ENCODE results near the gene FABP1. TPM values are rescaled to one million over a fixed set of nuclear protein-coding genes. Genes with fewer than 3 reads are reported as not detected.

FABP1 gene
- total RNA-seq = 1 to 10 TPM in 2 of 7 donors, under 1 TPM in 1, not detected in 4; 0.50 to 1.9 (median 1.3) TPM
- polyA plus RNA-seq = under 1 TPM in 1 of 2 donors, not detected in 1; 0.46 TPM
- long read RNA-seq, donor 1 = 0 reads
- long read RNA-seq, donor 2 = 0 reads
- long read RNA-seq, donor 3 = 0 reads

- intact Hi-C loops (cut with DNase I) = no loop called here
- Histone ChIP-seq H3K4me3 (no peak within 1 kb of the TSS), H3K9me3 (no peaks in the 10 kb centered on the region), H3K27me3 (no peaks in the 10 kb centered on the region), H3K36me3 (no peaks in the 10 kb centered on the region), H3K27ac (no peak within 1 kb of the TSS), H3K4me1 (ENCODE audit: insufficient read depth) (no peaks in the 10 kb centered on the region)
- 55 to 63% (median 57%) methylated on average over 12 of the region's 12 CpGs for WGBS, 3 donors
- TF ChIP-seq CTCF (IDR thresholded peaks at IDR 0.05) (no peak), EP300 (IDR thresholded peaks at IDR 0.05) (no peak), POLR2A (IDR thresholded peaks at IDR 0.05) (no peak)
- no peak for DNase-seq
Measured at GRCh38 chr2:88127888-88128653, at the start of gene FABP1. TSS of gene FABP1 (minus strand) at chr2:88128062. CDS start at chr2:88128017, 45 bp downstream.

- H3K9me3 ChIP-seq = no peaks in the 10 kb centered on the region
- intact Hi-C loops (cut with DNase I) = loop anchor here in 1 of 4 donors (10.0 kb wide), 1 partner anchor 113 kb away; the partner anchor contains the start of gene SMYD1
- H3K36me3 ChIP-seq = no peaks in the 10 kb centered on the region
- H3K27me3 ChIP-seq = no peaks in the 10 kb centered on the region
- DNase-seq = no peak
- H3K4me3 ChIP-seq = no peak overlapping the region
- 76 to 81% (median 80%) methylated on average over 3 of the region's 3 CpGs for WGBS, 3 donors
- no peaks in the 10 kb centered on the region for H3K4me1 ChIP-seq (ENCODE audit: insufficient read depth)
- TF ChIP-seq POLR2A (IDR thresholded peaks at IDR 0.05) = no peak
- no peak for TF ChIP-seq CTCF (IDR thresholded peaks at IDR 0.05)
- TF ChIP-seq EP300 (IDR thresholded peaks at IDR 0.05) = no peak
- H3K27ac ChIP-seq = no peak overlapping the region
Measured at GRCh38 chr2:88177556-88177955, 49.7 kb upstream of the FABP1 start.

- no peak overlapping the region for H3K4me3 ChIP-seq
- H3K27ac ChIP-seq = no peak overlapping the region
- no peak for TF ChIP-seq EP300 (IDR thresholded peaks at IDR 0.05)
- H3K36me3 ChIP-seq = no peaks in the 10 kb centered on the region
- 70 to 77% (median 71%) methylated on average over 3 of the region's 3 CpGs for WGBS, 3 donors
- DNase-seq = no peak
- H3K9me3 ChIP-seq = no peaks in the 10 kb centered on the region
- intact Hi-C loops (cut with DNase I) = loop anchor here in 1 of 4 donors (10.0 kb wide), 1 partner anchor 112 kb away; the partner anchor contains the start of gene SMYD1
- no peaks in the 10 kb centered on the region for H3K27me3 ChIP-seq
- peaks cover under 1% of the 10 kb centered on the region for H3K4me1 ChIP-seq (ENCODE audit: insufficient read depth)
Measured at GRCh38 chr2:88176352-88176984, 48.6 kb upstream of the FABP1 start.

- DNase-seq = no peak
- no peak overlapping the region for H3K4me3 ChIP-seq
- H3K27ac ChIP-seq = no peak overlapping the region
- WGBS, 3 donors = 92 to 97% (median 95%) methylated on average over 6 of the region's 6 CpGs
- H3K27me3 ChIP-seq = no peaks in the 10 kb centered on the region
- no peaks in the 10 kb centered on the region for H3K36me3 ChIP-seq
- TF ChIP-seq EP300 (IDR thresholded peaks at IDR 0.05) (no peak), CTCF (IDR thresholded peaks at IDR 0.05) (no peak), POLR2A (IDR thresholded peaks at IDR 0.05) (no peak)
- no peaks in the 10 kb centered on the region for H3K9me3 ChIP-seq
- intact Hi-C loops (cut with DNase I) = loop anchor here in 1 of 4 donors (10.0 kb wide), 1 partner anchor 108 kb away; the partner anchor contains the start of gene SMYD1
- H3K4me1 ChIP-seq (ENCODE audit: insufficient read depth) = peaks cover 5% of the 10 kb centered on the region
Measured at GRCh38 chr2:88172882-88173281, 45.0 kb upstream of the FABP1 start.
